Astrocyte (in vitro differentiated cells and primary cell): ENCODE results near the gene PIK3R1. TPM values are rescaled to one million over a fixed set of nuclear protein-coding genes. Genes with fewer than 3 reads are reported as not detected.

ENCODE experiments used
- DNase-seq: peaks from one replicate; pipeline ENCODE4 v3.0.0-alpha.2; 2010; ENCODE audit warnings: low read depth
- FAIRE-seq: peaks from 2 replicates; lab custom pipeline; 2011; peaks lifted over from hg19 to GRCh38; lab: Jason Lieb, UNC
- H2AFZ ChIP-seq: 2 replicates; pipeline ENCODE4 v1.6.0; 2012; ENCODE audit warnings: low read depth, low read length, inconsistent platforms
- H3K27ac ChIP-seq: 2 replicates; pipeline ENCODE4 v1.5.1; 2011; ENCODE audit warnings: low read depth, low read length, inconsistent platforms
- H3K27me3 ChIP-seq: 2 replicates; pipeline ENCODE4 v1.6.0; 2011; ENCODE audit warnings: low read length, inconsistent platforms; ENCODE audit not compliant: insufficient read depth
- H3K36me3 ChIP-seq: 2 replicates; pipeline ENCODE4 v1.5.1; 2011; ENCODE audit warnings: low read length, inconsistent platforms; ENCODE audit not compliant: insufficient read depth
- H3K4me1 ChIP-seq: 2 replicates; pipeline ENCODE4 v1.5.1; 2011; ENCODE audit warnings: low read length, inconsistent platforms; ENCODE audit not compliant: insufficient read depth
- H3K4me2 ChIP-seq: 2 replicates; pipeline ENCODE4 v1.6.0; 2012; ENCODE audit warnings: low read length, inconsistent platforms
- H3K4me3 ChIP-seq: 2 replicates; pipeline ENCODE4 v1.5.1; 2011; ENCODE audit warnings: low read depth, mild to moderate bottlenecking, low read length, inconsistent platforms; ENCODE audit not compliant: insufficient read depth
- H3K79me2 ChIP-seq: 2 replicates; pipeline ENCODE4 v1.6.0; 2012; ENCODE audit warnings: mild to moderate bottlenecking, low read length, inconsistent platforms; ENCODE audit not compliant: insufficient read depth
- H3K9ac ChIP-seq: 2 replicates; pipeline ENCODE4 v1.6.0; 2012; ENCODE audit warnings: mild to moderate bottlenecking, low read length, inconsistent platforms
- H3K9me3 ChIP-seq: 2 replicates; pipeline ENCODE4 v1.5.1; 2012; ENCODE audit warnings: low read depth, mild to moderate bottlenecking, low read length, inconsistent platforms; ENCODE audit not compliant: insufficient read depth
- H4K20me1 ChIP-seq: 2 replicates; pipeline ENCODE4 v1.6.0; 2012; ENCODE audit warnings: low read length, inconsistent platforms; ENCODE audit not compliant: insufficient read depth
- H3K27ac Mint-ChIP-seq: one replicate; pipeline ENCODE4 v1.8.0; 2021; ENCODE audit warnings: mild to moderate bottlenecking, mixed read lengths; ENCODE audit not compliant: unreplicated experiment
- H3K27me3 Mint-ChIP-seq: one replicate; pipeline ENCODE4 v1.8.0; 2021; ENCODE audit warnings: low read depth, mixed read lengths; ENCODE audit not compliant: unreplicated experiment
- H3K36me3 Mint-ChIP-seq: one replicate; pipeline ENCODE4 v1.8.0; 2021; ENCODE audit warnings: low read depth, mixed read lengths; ENCODE audit not compliant: unreplicated experiment
- H3K4me1 Mint-ChIP-seq: one replicate; pipeline ENCODE4 v1.8.0; 2021; ENCODE audit warnings: low read depth, mixed read lengths; ENCODE audit not compliant: unreplicated experiment
- H3K4me3 Mint-ChIP-seq: one replicate; pipeline ENCODE4 v1.8.0; 2021; ENCODE audit warnings: mild to moderate bottlenecking, moderate library complexity, mixed read lengths; ENCODE audit not compliant: unreplicated experiment
- H3K9me3 Mint-ChIP-seq: one replicate; pipeline ENCODE4 v1.8.0; 2021; ENCODE audit warnings: mild to moderate bottlenecking, mixed read lengths; ENCODE audit not compliant: unreplicated experiment
- CTCF ChIP-seq: IDR thresholded peaks from 2 replicates; pipeline ENCODE4 v1.5.1; 2011; ENCODE audit warnings: low read depth, mild to moderate bottlenecking, inconsistent platforms, low read length, moderate library complexity; ENCODE audit not compliant: insufficient read depth
- EZH2 ChIP-seq: IDR thresholded peaks from 2 replicates; pipeline ENCODE4 v1.6.1; 2012; ENCODE audit warnings: mild to moderate bottlenecking, low read length, inconsistent platforms; ENCODE audit not compliant: insufficient read depth
- total RNA-seq: library from RNA; stranded (reverse); gene quantifications from 2 replicates; pipeline ENCODE4 v1.2.1, GENCODE V29; 2021

PIK3R1 gene
- total RNA-seq, 1 donor from 2014 or later, result 25.7 TPM

GRCh38 chr5:68220914-68221313 is 5.4 kb downstream of the PIK3R1 start:
- peaks cover 82% of the 10 kb centered on the region for H3K79me2 ChIP-seq
- no peak overlapping the region for H3K4me3 Mint-ChIP-seq

GRCh38 chr5:68221488-68221887 is 5.9 kb downstream of the PIK3R1 start:
- H3K4me3 ChIP-seq, result no peak overlapping the region
- H3K9me3 ChIP-seq, result no peaks in the 10 kb centered on the region
- H3K4me3 Mint-ChIP-seq, result no peak overlapping the region
- peaks cover 19% of the 10 kb centered on the region for H3K4me1 Mint-ChIP-seq
- peaks cover 88% of the 10 kb centered on the region for H3K79me2 ChIP-seq
- H3K9ac ChIP-seq, result no peak overlapping the region
- no peak for FAIRE-seq
- H3K27me3 ChIP-seq, result no peaks in the 10 kb centered on the region
- peaks cover under 1% of the 10 kb centered on the region for H3K36me3 ChIP-seq
- peaks cover 74% of the 10 kb centered on the region for H4K20me1 ChIP-seq
- TF ChIP-seq CTCF (no peak), EZH2 (no peak)
- H3K27ac Mint-ChIP-seq, result no peak overlapping the region
- H3K9me3 Mint-ChIP-seq, result peaks cover 2% of the 10 kb centered on the region
- no peak overlapping the region for H3K27ac ChIP-seq
- peaks cover 5% of the 10 kb centered on the region for H3K36me3 Mint-ChIP-seq
- H3K27me3 Mint-ChIP-seq, result no peaks in the 10 kb centered on the region
- no peak overlapping the region for H3K4me2 ChIP-seq
- DNase-seq, result no peak
- peaks cover 13% of the 10 kb centered on the region for H3K4me1 ChIP-seq
- H2AFZ ChIP-seq, result no peak overlapping the region

More at GRCh38 chr5:68220914-68221313, 5.4 kb downstream of the PIK3R1 start:
- no peaks in the 10 kb centered on the region for H3K27me3 ChIP-seq
- no peaks in the 10 kb centered on the region for H3K9me3 ChIP-seq
- peaks cover 1% of the 10 kb centered on the region for H3K36me3 Mint-ChIP-seq
- no peak for DNase-seq
- H3K9ac ChIP-seq, result no peak overlapping the region
- no peak overlapping the region for H3K27ac Mint-ChIP-seq
- no peak overlapping the region for H3K4me2 ChIP-seq
- no peak for TF ChIP-seq CTCF
- no peak for TF ChIP-seq EZH2
- H3K36me3 ChIP-seq, result no peaks in the 10 kb centered on the region
- H3K4me1 ChIP-seq, result peaks cover 13% of the 10 kb centered on the region
- no peak overlapping the region for H2AFZ ChIP-seq
- no peak for FAIRE-seq
- no peak overlapping the region for H3K27ac ChIP-seq
- no peak overlapping the region for H3K4me3 ChIP-seq
- no peaks in the 10 kb centered on the region for H3K27me3 Mint-ChIP-seq
- peaks cover 2% of the 10 kb centered on the region for H3K9me3 Mint-ChIP-seq
- peaks cover 72% of the 10 kb centered on the region for H4K20me1 ChIP-seq
- H3K4me1 Mint-ChIP-seq, result peaks cover 19% of the 10 kb centered on the region

- Histone ChIP-seq H3K9ac (no peak overlapping the region), H3K36me3 (peaks cover 6% of the 10 kb centered on the region), H4K20me1 (peaks cover 66% of the 10 kb centered on the region), H3K79me2 (peaks cover 81% of the 10 kb centered on the region), H3K4me3 (no peak overlapping the region), H3K27ac (no peak overlapping the region), H3K27me3 (no peaks in the 10 kb centered on the region), H2AFZ (no peak overlapping the region), H3K4me2 (no peak overlapping the region), H3K9me3 (no peaks in the 10 kb centered on the region), H3K4me1 (peaks cover 10% of the 10 kb centered on the region)
- Mint-ChIP-seq H3K9me3 (peaks cover 2% of the 10 kb centered on the region), H3K36me3 (peaks cover 9% of the 10 kb centered on the region), H3K4me1 (peaks cover 16% of the 10 kb centered on the region), H3K4me3 (no peak overlapping the region), H3K27ac (no peak overlapping the region), H3K27me3 (no peaks in the 10 kb centered on the region)
- no peak for DNase-seq
- no peak for FAIRE-seq
- TF ChIP-seq CTCF (no peak), EZH2 (no peak)
These were observed 6.8 kb downstream of the PIK3R1 start for GRCh38 chr5:68222310-68222709.
